HG03520 (cell line): ENCODE measurements around the gene ERFL.
"Not testable (repeated sequence)": the region's sequence is repeated elsewhere in the genome, so short reads cannot be mapped to it uniquely, and the experiment has no call there.

Source experiments
- ATAC-seq: cut with Tn5 transposase; IDR thresholded peaks from one replicate; pipeline ENCODE4 v1.9.1; 2021; ENCODE audit warnings: mild to moderate bottlenecking, moderate library complexity; ENCODE audit not compliant: unreplicated experiment

ERFL gene

GRCh38 chr19:41914424-41914834, 13.8 kb downstream of the ERFL start:
- not testable (repeated sequence) for ATAC-seq

- no peak for ATAC-seq
Observed at GRCh38 chr19:41913538-41914423, 14.5 kb downstream of the ERFL start.

GRCh38 chr19:41912899-41913537, 15.2 kb downstream of the ERFL start:
- no peak for ATAC-seq

GRCh38 chr19:41911889-41912731, 16.1 kb downstream of the ERFL start:
- ATAC-seq: no peak

GRCh38 chr19:41910992-41911888, 17.0 kb downstream of the ERFL start:
- ATAC-seq: no peak

GRCh38 chr19:41910240-41910991, 17.8 kb downstream of the ERFL start:
- no peak for ATAC-seq

- ATAC-seq: no peak
Observed at GRCh38 chr19:41909706-41910105, 18.5 kb downstream of the ERFL start.

- no peak for ATAC-seq
Observed at GRCh38 chr19:41908724-41909464, 19.4 kb downstream of the ERFL start.

GRCh38 chr19:41907994-41908615, 20.1 kb downstream of the ERFL start:
- no peak for ATAC-seq

GRCh38 chr19:41906916-41907680, 21.2 kb downstream of the ERFL start:
- no peak for ATAC-seq

- no peak for ATAC-seq
Observed at GRCh38 chr19:41906271-41906670, 22.0 kb downstream of the ERFL start.

- ATAC-seq: no peak
Observed at GRCh38 chr19:41905273-41906002, 22.8 kb downstream of the ERFL start.

GRCh38 chr19:41904118-41904870, 24.0 kb downstream of the ERFL start:
- no peak for ATAC-seq

- no peak for ATAC-seq
Observed at GRCh38 chr19:41903193-41903953, 24.9 kb downstream of the ERFL start.

GRCh38 chr19:41902594-41902993, 25.7 kb downstream of the ERFL start:
- ATAC-seq: no peak
